HG03460 (cell line): ENCODE results near the gene COL23A1.

Experiments
- ATAC-seq: cut with Tn5 transposase; IDR thresholded peaks from one replicate; pipeline ENCODE4 v1.9.1; 2021; ENCODE audit not compliant: unreplicated experiment

COL23A1 gene

GRCh38 chr5:178560911-178561310 is 29.3 kb downstream of the COL23A1 start:
- ATAC-seq: no peak

GRCh38 chr5:178557416-178557815 is 32.8 kb downstream of the COL23A1 start:
- no peak for ATAC-seq

DNA sequence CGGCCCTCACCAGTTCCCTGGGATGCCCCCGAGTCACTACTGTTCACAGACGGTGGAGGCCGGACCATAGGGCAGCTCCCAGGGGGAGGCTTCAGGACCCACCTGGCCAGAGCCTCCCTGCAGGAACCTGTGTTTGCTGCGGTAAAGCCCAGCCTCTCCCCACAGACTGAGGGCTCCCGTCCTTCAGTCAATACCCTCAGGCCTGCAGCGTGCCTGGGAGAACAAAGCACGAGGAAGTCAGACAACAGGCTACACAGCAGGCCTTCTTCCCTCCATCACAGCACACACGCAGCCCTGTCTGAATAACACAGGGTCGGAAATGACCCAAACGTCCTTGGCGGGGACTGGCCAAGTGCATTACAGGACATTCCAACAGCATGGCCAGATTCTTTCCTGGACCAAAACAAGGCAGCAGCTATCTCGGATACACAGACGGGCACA is 34.4 kb downstream of the COL23A1 start:
- no peak for ATAC-seq

DNA sequence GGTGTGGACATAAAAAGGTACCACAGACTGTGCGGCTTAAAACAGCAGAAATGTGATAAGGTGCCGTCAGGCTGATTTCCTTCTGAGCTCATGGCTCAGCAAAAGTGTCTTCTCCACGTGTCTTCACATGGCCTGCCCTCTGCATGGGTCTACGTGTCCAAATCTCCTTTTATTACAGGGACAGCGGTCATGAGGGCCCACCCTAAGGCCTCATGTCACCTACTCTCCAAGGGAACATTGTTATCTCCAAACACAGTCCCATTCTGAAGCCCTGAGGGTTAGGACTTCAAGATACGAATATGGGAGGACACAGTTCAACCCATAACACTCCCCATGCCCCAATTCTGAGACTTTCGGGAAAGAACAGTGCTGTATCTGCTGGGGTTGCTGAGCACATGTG is 35.2 kb downstream of the COL23A1 start:
- no peak for ATAC-seq

DNA sequence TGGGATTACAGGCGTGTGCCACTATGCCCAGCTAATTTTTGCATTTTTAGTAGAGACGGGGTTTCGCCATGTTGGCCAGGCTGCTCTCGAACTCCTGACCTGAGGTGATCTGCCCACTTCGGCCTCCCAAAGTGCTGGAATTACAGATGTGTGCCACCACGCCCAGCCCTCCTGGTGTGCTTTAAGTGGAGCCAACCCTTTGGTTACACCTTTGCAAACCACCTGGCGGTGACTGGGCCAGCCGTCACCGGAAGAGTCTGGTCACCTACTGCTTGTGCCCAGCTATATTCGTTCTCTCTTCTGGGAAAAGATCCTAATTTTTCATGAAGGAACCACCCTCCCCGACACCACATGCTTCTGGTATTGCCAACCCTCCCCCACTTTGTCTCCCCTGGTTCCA is 35.9 kb downstream of the COL23A1 start:
- ATAC-seq: no peak

DNA sequence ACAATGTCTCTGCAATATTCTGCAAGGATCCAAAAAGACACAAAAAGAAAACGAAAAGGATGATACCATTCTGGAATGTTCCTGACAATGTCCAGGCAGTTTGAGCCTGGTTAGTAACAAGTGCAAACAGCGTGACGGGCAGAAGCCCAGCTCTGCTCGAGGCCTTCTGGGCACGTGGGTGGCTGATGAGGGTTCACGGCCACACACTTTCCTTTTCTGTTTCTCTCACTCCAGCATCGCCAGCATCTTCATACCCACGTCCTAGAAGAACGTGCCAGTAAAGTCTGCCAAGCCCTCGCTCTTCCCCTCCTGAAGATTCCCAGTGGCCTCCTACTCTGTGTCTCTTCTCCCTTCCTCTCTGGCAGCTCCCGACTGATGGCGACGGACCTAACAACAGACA is 36.7 kb downstream of the COL23A1 start:
- no peak for ATAC-seq

DNA sequence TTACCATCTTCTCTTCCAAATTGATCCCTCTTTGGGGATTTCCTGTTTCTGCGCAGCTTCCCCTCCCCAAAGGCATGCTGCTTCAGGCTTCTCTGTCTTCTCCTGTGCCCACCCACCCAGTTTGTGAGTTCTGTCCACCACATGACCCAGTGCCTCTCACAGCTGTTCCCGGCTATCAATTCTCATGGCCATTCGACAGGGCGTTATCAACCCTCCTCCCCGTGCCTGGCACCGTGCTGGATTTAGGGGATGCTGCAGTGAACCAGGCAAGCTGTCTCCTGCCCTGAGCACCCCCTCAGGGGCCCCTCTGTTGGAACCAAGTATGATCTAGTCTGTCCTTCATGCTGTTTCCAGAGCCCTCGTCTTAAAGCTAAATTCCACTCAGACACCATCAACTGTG is 38.7 kb downstream of the COL23A1 start:
- ATAC-seq: no peak

DNA sequence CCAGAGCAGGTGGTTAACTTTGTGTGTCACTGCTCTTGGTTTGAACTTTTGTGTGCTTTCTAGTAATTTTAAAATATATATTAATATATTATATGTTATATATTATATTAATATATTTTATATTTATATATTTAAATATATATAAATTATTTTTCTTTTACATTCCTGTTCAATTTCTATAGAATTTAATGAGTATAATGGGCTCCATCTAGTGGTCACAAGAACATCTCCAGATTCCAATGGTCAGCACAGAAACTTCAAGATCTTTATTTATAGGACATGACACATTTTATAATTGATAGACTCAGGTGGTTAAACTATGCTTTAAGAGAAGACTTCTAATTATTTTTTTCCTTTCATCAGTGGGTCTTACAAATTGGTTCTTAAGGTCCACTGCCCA is 39.1 kb downstream of the COL23A1 start:
- ATAC-seq: no peak

GRCh38 chr5:178548746-178549145 is 41.4 kb downstream of the COL23A1 start:
- no peak for ATAC-seq

DNA sequence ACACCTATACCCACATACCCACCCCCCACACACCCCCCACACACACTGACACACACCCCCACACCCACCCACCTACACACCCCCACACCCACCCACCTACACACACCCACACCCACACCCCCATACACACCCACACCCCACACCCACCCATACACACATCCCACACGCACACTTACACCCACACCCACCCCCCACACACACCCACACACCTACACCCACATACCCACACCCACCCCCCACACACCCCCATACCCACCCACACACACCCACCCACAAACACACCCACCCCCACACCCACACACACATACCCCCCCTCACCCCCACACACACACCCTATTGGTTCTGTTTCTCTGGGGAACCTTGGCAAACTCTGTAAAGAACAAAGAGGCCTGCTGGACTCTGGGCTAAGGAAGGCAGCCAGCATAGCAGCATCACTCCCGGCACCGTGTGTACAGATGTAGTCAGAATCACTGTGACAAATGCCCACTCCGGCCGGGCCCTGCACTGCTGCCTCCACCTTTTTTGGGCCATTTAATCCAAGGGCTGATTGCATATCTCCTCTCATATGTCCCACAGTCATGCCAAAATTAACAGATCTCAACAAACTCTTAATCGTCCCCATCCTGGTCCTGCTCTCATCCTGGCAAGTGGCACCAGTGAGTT is 42.3 kb downstream of the COL23A1 start:
- ATAC-seq: no peak

- ATAC-seq: no peak
These were observed 43.0 kb downstream of the COL23A1 start for GRCh38 chr5:178547052-178547666.

- no peak for ATAC-seq
These were observed 43.5 kb downstream of the COL23A1 start for GRCh38 chr5:178546675-178547033.

GRCh38 chr5:178545941-178546674 is 44.1 kb downstream of the COL23A1 start:
- ATAC-seq: no peak

GRCh38 chr5:178545176-178545575 is 45.0 kb downstream of the COL23A1 start:
- ATAC-seq: no peak

GRCh38 chr5:178544166-178544834 is 45.9 kb downstream of the COL23A1 start:
- ATAC-seq: no peak

- ATAC-seq: no peak
These were observed 47.7 kb downstream of the COL23A1 start for GRCh38 chr5:178542455-178542854.

- no peak for ATAC-seq
These were observed 49.7 kb downstream of the COL23A1 start for GRCh38 chr5:178540526-178540925.

DNA sequence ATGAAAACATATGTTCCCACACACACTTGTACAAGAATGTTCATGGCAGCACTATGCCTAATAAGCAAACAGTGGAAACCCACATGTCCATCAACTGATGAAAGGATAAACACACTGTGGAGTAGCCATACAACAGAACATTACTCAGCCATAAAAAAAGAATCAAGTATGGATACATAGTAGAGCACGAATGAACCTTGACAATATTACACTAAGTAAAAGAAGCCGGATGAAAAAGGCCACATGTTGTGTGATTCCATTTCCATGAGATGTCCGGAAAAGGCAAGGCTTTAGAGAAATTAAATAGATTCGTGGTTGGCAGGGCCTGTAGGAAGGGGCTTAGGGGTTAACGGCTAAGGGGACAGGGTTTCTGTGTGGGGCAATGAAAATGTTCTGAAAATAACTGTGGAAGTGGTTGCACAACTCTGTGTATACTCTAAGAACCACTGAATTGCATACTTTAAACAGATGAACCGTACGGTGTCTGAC is 51.4 kb downstream of the COL23A1 start:
- ATAC-seq: no peak

GRCh38 chr5:178537467-178538371 is 52.5 kb downstream of the COL23A1 start:
- no peak for ATAC-seq
